ENCODE results near the gene CNKSR1. TPM values are rescaled to one million over a fixed set of nuclear protein-coding genes. Genes with fewer than 3 reads are reported as not detected.

CNKSR1 gene
- total RNA-seq, 4 donors from 2014 or later, result 16.8 to 71.4 (median 45.0) TPM

GRCh38 chr1:26195805-26196204 is 18.5 kb downstream of the CNKSR1 start:
- 72 to 95% methylated on average over 3 of the region's 3 CpGs for WGBS, 2 donors
- intact Hi-C loops (cut with DNase I; ENCODE audit: low total_unique reads), result no loop called here

GRCh38 chr1:26197301-26197700 is 20.0 kb downstream of the CNKSR1 start:
- H3K4me3 ChIP-seq (ENCODE audit: low read depth, poor library complexity, severe bottlenecking), result no peak overlapping the region
- 90 to 91% methylated on average over 3 of the region's 3 CpGs for WGBS, 2 donors
- no peak for DNase-seq (ENCODE audit: low spot score in 2 of 2)
- intact Hi-C loops (cut with DNase I; ENCODE audit: low total_unique reads), result no loop called here
- TF ChIP-seq CTCF (IDR thresholded peaks at IDR 0.05), result no peak
- no peak for TF ChIP-seq POLR2A (IDR thresholded peaks at IDR 0.05)

More at GRCh38 chr1:26195805-26196204, 18.5 kb downstream of the CNKSR1 start:
- H3K4me3 ChIP-seq (ENCODE audit: low read depth, poor library complexity, severe bottlenecking), result no peak overlapping the region
- no peak for DNase-seq (ENCODE audit: low spot score in 2 of 2)
- no peak for TF ChIP-seq CTCF (IDR thresholded peaks at IDR 0.05)
- no peak for TF ChIP-seq POLR2A (IDR thresholded peaks at IDR 0.05)

- no peak for TF ChIP-seq CTCF (IDR thresholded peaks at IDR 0.05)
- no peak for TF ChIP-seq POLR2A (IDR thresholded peaks at IDR 0.05)
- DNase-seq (ENCODE audit: low spot score in 2 of 2), result no peak
- intact Hi-C loops (cut with DNase I; ENCODE audit: low total_unique reads), result no loop called here
- 85 to 86% methylated on average over 11 of the region's 11 CpGs for WGBS, 2 donors
- H3K4me3 ChIP-seq (ENCODE audit: low read depth, poor library complexity, severe bottlenecking), result no peak overlapping the region
These were observed 20.5 kb downstream of the CNKSR1 start for GRCh38 chr1:26197813-26198212.

- H3K4me3 ChIP-seq (ENCODE audit: low read depth, poor library complexity, severe bottlenecking), result no peak overlapping the region
- TF ChIP-seq POLR2A (IDR thresholded peaks at IDR 0.05) (no peak), CTCF (IDR thresholded peaks at IDR 0.05) (no peak)
- no peak for DNase-seq (ENCODE audit: low spot score in 2 of 2)
- intact Hi-C loops (cut with DNase I; ENCODE audit: low total_unique reads), result no loop called here
- 83 to 84% methylated on average over 5 of the region's 5 CpGs for WGBS, 2 donors
These were observed 23.1 kb downstream of the CNKSR1 start for GRCh38 chr1:26200413-26200812.

- no peak for TF ChIP-seq CTCF (IDR thresholded peaks at IDR 0.05)
- TF ChIP-seq POLR2A (IDR thresholded peaks at IDR 0.05), result no peak
- intact Hi-C loops (cut with DNase I; ENCODE audit: low total_unique reads), result no loop called here
- WGBS, 2 donors, result 77 to 79% methylated on average over 9 of the region's 9 CpGs
These were observed 26.5 kb downstream of the CNKSR1 start for GRCh38 chr1:26203642-26204318.

More at GRCh38 chr1:26203642-26204318, 26.5 kb downstream of the CNKSR1 start:
- DNase-seq (ENCODE audit: low spot score in 2 of 2), result no peak
- no peak overlapping the region for H3K4me3 ChIP-seq (ENCODE audit: low read depth, poor library complexity, severe bottlenecking)

All from lower leg skin (tissue), 4 donors.